AG04450 (cell line): ENCODE measurements around the gene C11orf21. TPM values are rescaled to one million over a fixed set of nuclear protein-coding genes. Genes with fewer than 3 reads are reported as not detected.

ENCODE experiments used
- CTCF ChIA-PET: fragments of 300-600, 350-600 bp; formaldehyde crosslinking; extraction: SDS; loops from one replicate; lab custom pipeline; 2022; ENCODE audit warnings: antibody characterized with exemption, inconsistent platforms; lab: Charles Lee
- POLR2A ChIA-PET: fragments of 350-600 bp; formaldehyde crosslinking; extraction: SDS; loops from one replicate; lab custom pipeline; 2021; ENCODE audit warnings: antibody characterized with exemption, inconsistent platforms; lab: Yijun Ruan, JAX
- DNase-seq: peaks from one replicate; pipeline ENCODE4 v3.0.0-alpha.2; 2011; ENCODE audit warnings: low read depth, low spot score
- H3K27ac ChIP-seq: one replicate; pipeline ENCODE4 v1.5.1; 2012; ENCODE audit warnings: low read depth, low read length, control low read depth
- H3K27me3 ChIP-seq: one replicate; pipeline ENCODE4 v1.6.0; 2012; ENCODE audit warnings: low read length; ENCODE audit not compliant: control insufficient read depth, insufficient read depth
- H3K4me3 ChIP-seq: 2 replicates; pipeline ENCODE4 v1.5.1; 2011; ENCODE audit warnings: mild to moderate bottlenecking, low read depth, low read length, control low read depth
- H3K9me3 ChIP-seq: 2 replicates; pipeline ENCODE4 v1.5.1; 2012; ENCODE audit warnings: low read length; ENCODE audit not compliant: control insufficient read depth, insufficient read depth
- polyA plus RNA-seq: library from polyadenylated mRNA; depleted of rRNA; stranded (reverse); fragments of >200 nt; gene quantifications from 2 replicates; pipeline ENCODE4 v1.2.3, GENCODE V29; 2011
- TF ChIP-seq, protein P1 (sequence below): IDR thresholded peaks from 2 replicates; pipeline ENCODE4 v1.5.1; 2011; ENCODE audit warnings: low read depth, low read length, control low read depth, inconsistent platforms

Gene C11orf21
- polyA plus RNA-seq, 1 experiment: not detected

DNA sequence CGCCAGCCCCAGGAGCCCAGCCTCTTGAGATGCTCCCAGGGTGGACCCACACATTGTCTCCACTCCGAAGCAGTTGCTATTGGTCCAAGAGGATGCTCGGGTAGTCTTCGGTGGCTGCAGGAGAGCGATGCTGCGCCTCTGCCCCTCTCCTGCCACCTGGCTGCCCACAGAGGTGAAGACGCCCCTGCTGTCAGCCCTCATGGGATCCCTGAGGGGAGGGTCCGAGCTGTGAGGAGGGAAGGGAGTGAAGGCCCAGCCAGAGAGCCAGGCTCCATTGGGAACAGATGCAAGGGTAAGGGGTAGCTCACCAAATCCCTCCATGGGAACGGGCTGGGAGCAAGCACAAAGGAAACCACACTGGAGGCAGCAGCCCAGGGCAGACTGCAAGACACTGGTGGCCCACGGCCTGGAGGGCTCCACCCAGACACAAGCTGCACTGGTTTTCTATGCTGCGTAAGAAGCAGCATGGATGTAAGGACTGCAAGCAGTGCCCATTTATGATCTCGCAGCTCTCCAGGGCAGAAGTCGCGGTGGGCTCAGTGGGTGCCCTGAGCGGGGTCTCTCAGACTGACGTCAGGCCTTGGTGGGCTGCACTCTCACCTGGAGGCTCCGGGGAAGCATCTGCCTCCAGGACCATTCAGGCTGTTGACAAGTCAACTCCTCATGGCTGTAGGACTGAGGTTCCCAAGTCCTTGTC, 15.8 kb upstream of the C11orf21 start:
- Histone ChIP-seq H3K4me3 (no peak overlapping the region), H3K27ac (no peak overlapping the region), H3K27me3 (peaks cover 7% of the 10 kb centered on the region), H3K9me3 (peaks cover 7% of the 10 kb centered on the region)
- CTCF ChIA-PET: interaction anchor here (0.8 kb wide), 1 partner anchor 103 kb away, joined by 4 read pairs; no protein-coding TSS in a partner anchor
- TF ChIP-seq, protein P1, sequence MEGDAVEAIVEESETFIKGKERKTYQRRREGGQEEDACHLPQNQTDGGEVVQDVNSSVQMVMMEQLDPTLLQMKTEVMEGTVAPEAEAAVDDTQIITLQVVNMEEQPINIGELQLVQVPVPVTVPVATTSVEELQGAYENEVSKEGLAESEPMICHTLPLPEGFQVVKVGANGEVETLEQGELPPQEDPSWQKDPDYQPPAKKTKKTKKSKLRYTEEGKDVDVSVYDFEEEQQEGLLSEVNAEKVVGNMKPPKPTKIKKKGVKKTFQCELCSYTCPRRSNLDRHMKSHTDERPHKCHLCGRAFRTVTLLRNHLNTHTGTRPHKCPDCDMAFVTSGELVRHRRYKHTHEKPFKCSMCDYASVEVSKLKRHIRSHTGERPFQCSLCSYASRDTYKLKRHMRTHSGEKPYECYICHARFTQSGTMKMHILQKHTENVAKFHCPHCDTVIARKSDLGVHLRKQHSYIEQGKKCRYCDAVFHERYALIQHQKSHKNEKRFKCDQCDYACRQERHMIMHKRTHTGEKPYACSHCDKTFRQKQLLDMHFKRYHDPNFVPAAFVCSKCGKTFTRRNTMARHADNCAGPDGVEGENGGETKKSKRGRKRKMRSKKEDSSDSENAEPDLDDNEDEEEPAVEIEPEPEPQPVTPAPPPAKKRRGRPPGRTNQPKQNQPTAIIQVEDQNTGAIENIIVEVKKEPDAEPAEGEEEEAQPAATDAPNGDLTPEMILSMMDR: no peak
- DNase-seq: no peak
- POLR2A ChIA-PET: no interaction called here

DNA sequence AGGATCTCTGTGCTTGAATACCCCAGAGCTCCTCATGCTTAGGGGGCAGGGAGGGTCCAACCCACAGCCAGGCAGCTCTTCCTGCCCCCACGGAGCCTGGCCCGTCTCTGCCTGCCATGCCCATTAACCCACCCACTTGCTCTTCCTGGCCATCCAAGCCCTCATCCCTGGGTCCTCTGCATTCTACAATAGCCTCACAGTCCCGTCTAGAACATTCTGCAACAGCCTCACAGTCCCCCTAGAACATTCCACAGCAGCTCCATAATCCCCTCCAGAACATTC, 15.2 kb upstream of the C11orf21 start:
- ChIA-PET POLR2A (no interaction called here), CTCF (no interaction called here)
- Histone ChIP-seq H3K27ac (no peak overlapping the region), H3K27me3 (peaks cover 7% of the 10 kb centered on the region), H3K4me3 (no peak overlapping the region), H3K9me3 (peaks cover 7% of the 10 kb centered on the region)
- no peak for DNase-seq
- TF ChIP-seq, protein P1: no peak

DNA sequence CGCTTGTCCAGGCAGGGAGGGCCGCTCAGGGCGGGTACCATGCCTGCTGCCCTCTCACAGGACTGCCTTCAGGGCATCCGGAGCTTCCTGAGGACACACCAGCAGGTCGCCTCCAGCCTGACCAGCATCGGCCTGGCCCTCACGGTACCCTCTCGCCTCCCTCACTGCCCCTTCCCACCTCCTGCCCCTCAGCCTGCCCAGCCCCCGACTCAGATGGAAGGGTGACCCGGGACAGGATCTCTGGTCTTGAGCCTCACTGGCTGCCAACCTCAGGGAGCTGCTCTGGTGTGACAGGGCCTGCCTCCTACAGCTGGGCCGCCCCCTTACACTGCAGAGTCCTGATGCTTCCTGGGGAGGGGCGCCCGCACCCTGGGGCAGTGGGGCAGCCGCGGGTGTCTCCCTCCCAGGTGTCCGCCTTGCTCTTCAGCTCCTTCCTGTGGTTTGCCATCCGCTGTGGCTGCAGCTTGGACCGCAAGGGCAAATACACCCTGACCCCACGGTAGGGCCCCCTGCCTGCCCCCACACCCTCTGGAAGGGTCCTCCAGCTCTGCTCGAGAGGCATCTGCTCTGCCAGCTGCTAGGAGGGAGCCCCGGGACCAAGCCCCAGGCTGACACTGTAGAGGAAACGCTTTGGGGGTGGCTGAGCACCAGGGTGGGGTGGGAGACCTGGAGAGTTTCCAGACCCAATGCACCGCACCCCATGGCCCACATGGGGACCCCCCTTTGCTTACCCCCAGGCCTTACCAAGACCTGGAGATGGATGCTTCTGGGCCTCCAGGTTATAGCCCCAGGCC, 14.6 kb upstream of the C11orf21 start:
- Histone ChIP-seq H3K4me3 (no peak overlapping the region), H3K27me3 (peaks cover 7% of the 10 kb centered on the region), H3K27ac (no peak overlapping the region), H3K9me3 (peaks cover 7% of the 10 kb centered on the region)
- ChIA-PET CTCF (no interaction called here), POLR2A (interaction anchor here (1.2 kb wide), 1 partner anchor 60 kb away, joined by 3 read pairs; the partner anchor contains the start of gene CD81)
- TF ChIP-seq, protein P1: no peak
- no peak for DNase-seq

DNA sequence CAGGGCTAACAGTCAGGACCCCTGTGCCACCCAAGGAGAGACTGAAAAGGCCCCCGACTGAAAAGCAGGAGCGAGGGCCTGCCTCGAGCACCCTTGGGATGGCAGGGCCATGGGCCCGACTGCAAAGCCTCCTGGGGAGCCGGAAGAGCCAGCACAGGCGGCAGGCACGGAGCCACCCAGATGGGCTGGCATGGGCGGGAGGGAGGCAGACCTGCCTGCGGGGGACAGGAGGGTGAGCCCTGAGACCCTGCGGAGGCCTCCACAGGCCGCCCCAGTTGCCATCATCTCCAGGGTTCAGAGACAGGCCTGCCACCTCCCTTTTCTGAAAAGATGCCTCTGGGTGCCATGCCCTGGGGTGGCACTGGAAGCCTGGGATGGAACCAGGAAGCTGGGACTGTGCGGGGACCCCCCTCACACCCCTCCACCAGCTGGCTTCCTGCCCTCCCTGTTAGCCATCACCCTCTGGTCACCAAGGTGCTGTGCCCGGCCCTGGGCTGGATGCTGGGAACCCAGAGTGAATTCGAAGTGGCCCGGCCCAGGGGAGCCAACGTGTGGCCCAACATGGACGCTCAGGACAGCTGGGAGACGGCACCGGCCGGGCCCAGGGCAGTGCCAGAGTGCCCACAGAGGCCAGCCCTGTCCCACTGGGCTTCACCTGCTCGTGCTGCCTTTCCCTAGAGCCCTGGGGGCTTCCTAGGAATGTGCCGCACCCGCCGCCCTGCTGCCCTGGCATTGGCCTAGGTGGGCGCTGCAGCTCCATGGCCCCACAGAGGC, 13.9 kb upstream of the C11orf21 start:
- peaks cover 7% of the 10 kb centered on the region for H3K9me3 ChIP-seq
- H3K27ac ChIP-seq: no peak overlapping the region
- H3K27me3 ChIP-seq: peaks cover 4% of the 10 kb centered on the region
- H3K4me3 ChIP-seq: no peak overlapping the region
- POLR2A ChIA-PET: interaction anchor here (1.2 kb wide), 1 partner anchor 61 kb away, joined by 3 read pairs; the partner anchor contains the start of gene CD81
- DNase-seq: no peak
- TF ChIP-seq, protein P1: no peak
- CTCF ChIA-PET: no interaction called here
